Transverse colon (tissue), 3 donors: Measurements from ENCODE around the gene FAR2.

Experiments used
- CTCF ChIP-seq, 5 experiments: fragments of 200-600 bp in 3 of 5; fragments of 450-650 bp in 2 of 5; sonication (generic) in 3 of 5; IDR thresholded peaks; 1 replicate in 2 of 5; 2 replicates in 3 of 5; pipeline ENCODE4 v1.5.1; 2016 to 2017; ENCODE audit warnings: antibody characterized with exemption in 5 of 5, inconsistent platforms in 3 of 5, mild to moderate bottlenecking in 2 of 5, moderate library complexity in 1 of 5
- EP300 ChIP-seq: sonication (generic); formaldehyde crosslinking; IDR thresholded peaks from one replicate; pipeline ENCODE4 v1.6.1; 2017; ENCODE audit warnings: antibody characterized with exemption, low read depth
- POLR2A ChIP-seq: fragments of 450-650 bp; IDR thresholded peaks from one replicate; pipeline ENCODE4 v1.6.1; 2016; ENCODE audit warnings: antibody characterized with exemption, mild to moderate bottlenecking, moderate library complexity

- TF ChIP-seq POLR2A (no peak), EP300 (no peak), CTCF (IDR thresholded peaks at IDR 0.05) (no peak)
Measured at GRCh38 chr12:29146196-29146595, 2.9 kb upstream of the FAR2 start.
